Thyroid gland (tissue), 4 donors: Measurements from ENCODE around the gene AGPAT4. TPM values are rescaled to one million over a fixed set of nuclear protein-coding genes. Genes with fewer than 3 reads are reported as not detected.
"Not testable (repeated sequence)": the region's sequence is repeated elsewhere in the genome, so short reads cannot be mapped to it uniquely, and the experiment has no call there.

Experiments
- DNase-seq, 2 donors: peaks; one replicate each; pipeline ENCODE4 v3.0.0-alpha.2; 2019
- H3K27ac ChIP-seq, 3 donors: fragments of 200-600 bp; sonication (generic); 1 replicate in 2 of 3; 2 replicates in 1 of 3; pipeline ENCODE4 v1.5.1; 2016 to 2019; ENCODE audit warnings: mild to moderate bottlenecking in 1 of 3, moderate library complexity in 1 of 3
- H3K27me3 ChIP-seq: fragments of 200-600 bp; sonication (generic); one replicate; pipeline ENCODE4 v1.5.1; 2019
- H3K36me3 ChIP-seq, 2 donors: fragments of 200-600 bp; sonication (generic); one replicate each; pipeline ENCODE4 v1.5.1; 2016 to 2019
- H3K4me1 ChIP-seq, 2 donors: fragments of 200-600 bp; sonication (generic); one replicate each; pipeline ENCODE4 v1.5.1; 2017 to 2019
- H3K4me3 ChIP-seq, 3 donors: fragments of 200-600 bp; sonication (generic); replicated peaks in 1 of 3; 1 replicate in 2 of 3; 2 replicates in 1 of 3; pipeline ENCODE4 v1.5.1; 2016; ENCODE audit warnings: mild to moderate bottlenecking in 1 of 3
- H3K9me3 ChIP-seq: fragments of 200-600 bp; sonication (generic); one replicate; pipeline ENCODE4 v1.5.1; 2017
- CTCF ChIP-seq, 6 experiments: fragments of 200-600 bp in 3 of 6; fragments of 450-650 bp in 3 of 6; sonication (generic) in 3 of 6; IDR thresholded peaks; one replicate each; pipeline ENCODE4 v1.5.1; 2016 to 2019; ENCODE audit warnings: antibody characterized with exemption in 6 of 6, mild to moderate bottlenecking in 2 of 6, inconsistent platforms in 1 of 6, moderate library complexity in 1 of 6
- POLR2A ChIP-seq, 2 donors: fragments of 450-650 bp; IDR thresholded peaks; one replicate each; pipeline ENCODE4 v1.6.1; 2017; ENCODE audit warnings: antibody characterized with exemption in 2 of 2, mild to moderate bottlenecking in 2 of 2, moderate library complexity in 1 of 2
- WGBS, 2 donors: methylation state at CpG; one replicate each; pipeline ENCODE4 v1.1.5; 2017; 5-methylcytosine and 5-hydroxymethylcytosine counted together
- intact Hi-C: fragments of 100-400 bp; cut with DNase I; formaldehyde crosslinking; loops from one replicate; pipeline ENCODE4 v1.15.1; 2023
- total RNA-seq, 4 donors: library from RNA; depleted of rRNA; stranded (reverse); fragments of >200 nt; gene quantifications; one replicate each; pipeline ENCODE4 v1.2.3, GENCODE V29; 2016

Gene AGPAT4
- total RNA-seq, 4 donors from 2014 or later = 6.1 to 12.8 (median 6.9) TPM

GRCh38 chr6:161125591-161125990 lies 148.3 kb downstream of the AGPAT4 start:
- no peaks in the 10 kb centered on the region for H3K9me3 ChIP-seq
- H3K4me3 ChIP-seq = no peak overlapping the region
- no peaks in the 10 kb centered on the region for H3K4me1 ChIP-seq
- DNase-seq = no peak
- H3K27ac ChIP-seq = no peak overlapping the region
- 93 to 98% methylated on average over 2 of the region's 2 CpGs for WGBS, 2 donors
- TF ChIP-seq POLR2A (IDR thresholded peaks at IDR 0.05) (no peak), CTCF (IDR thresholded peaks at IDR 0.05) (no peak)
- intact Hi-C loops = no loop called here
- no peaks in the 10 kb centered on the region for H3K36me3 ChIP-seq
- no peaks in the 10 kb centered on the region for H3K27me3 ChIP-seq

GRCh38 chr6:161123319-161123718 lies 150.5 kb downstream of the AGPAT4 start:
- H3K27ac ChIP-seq, H3K4me1 ChIP-seq, DNase-seq, H3K36me3 ChIP-seq, H3K9me3 ChIP-seq, intact Hi-C loops, H3K4me3 ChIP-seq, H3K27me3 ChIP-seq: not testable (repeated sequence)

GRCh38 chr6:161117942-161118341 lies 155.9 kb downstream of the AGPAT4 start:
- Histone ChIP-seq H3K9me3 (no peaks in the 10 kb centered on the region), H3K27ac (no peak overlapping the region), H3K4me3 (no peak overlapping the region), H3K27me3 (no peaks in the 10 kb centered on the region), H3K36me3 (peaks cover 3 to 10% of the 10 kb centered on the region in 2 donors), H3K4me1 (no peaks in the 10 kb centered on the region)
- intact Hi-C loops = no loop called here
- no peak for TF ChIP-seq POLR2A (IDR thresholded peaks at IDR 0.05)
- no peak for TF ChIP-seq CTCF (IDR thresholded peaks at IDR 0.05)
- 97% methylated on average over 2 of the region's 2 CpGs for WGBS, 2 donors
- no peak for DNase-seq

DNA sequence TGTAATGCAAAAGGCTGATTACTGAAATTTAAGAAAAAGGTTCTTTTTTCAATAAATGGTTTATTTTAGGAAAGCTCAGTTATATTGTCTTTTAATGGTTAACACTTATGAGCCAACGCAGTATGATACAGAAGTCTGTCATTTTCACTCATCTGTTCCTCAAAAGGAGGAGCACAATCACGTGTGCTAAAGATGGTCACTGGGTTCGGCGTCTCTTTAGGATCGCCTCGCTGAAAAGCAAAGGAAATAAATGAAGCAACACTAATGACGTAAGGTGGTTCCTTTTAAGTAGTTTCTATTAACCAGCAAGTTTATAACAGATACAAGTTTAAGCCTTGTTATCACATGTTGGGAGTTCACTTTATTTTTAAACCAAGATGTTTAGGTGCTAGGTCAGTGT lies 156.6 kb downstream of the AGPAT4 start:
- intact Hi-C loops = no loop called here
- Histone ChIP-seq H3K4me3 (no peak overlapping the region), H3K27me3 (no peaks in the 10 kb centered on the region), H3K27ac (no peak overlapping the region), H3K9me3 (no peaks in the 10 kb centered on the region), H3K4me1 (no peaks in the 10 kb centered on the region), H3K36me3 (peaks cover 8 to 16% of the 10 kb centered on the region in 2 donors)
- WGBS, 2 donors = 87 to 90% methylated on average over 7 of the region's 7 CpGs
- TF ChIP-seq POLR2A (IDR thresholded peaks at IDR 0.05) = no peak
- no peak for TF ChIP-seq CTCF (IDR thresholded peaks at IDR 0.05)
- DNase-seq = no peak

GRCh38 chr6:161116554-161116953 lies 157.3 kb downstream of the AGPAT4 start:
- no peaks in the 10 kb centered on the region for H3K27me3 ChIP-seq
- 92 to 99% methylated on average over 4 of the region's 4 CpGs for WGBS, 2 donors
- H3K27ac ChIP-seq = no peak overlapping the region
- H3K9me3 ChIP-seq = no peaks in the 10 kb centered on the region
- no peaks in the 10 kb centered on the region for H3K4me1 ChIP-seq
- intact Hi-C loops = no loop called here
- H3K36me3 ChIP-seq = peaks cover 15 to 22% of the 10 kb centered on the region in 2 donors
- no peak for TF ChIP-seq CTCF (IDR thresholded peaks at IDR 0.05)
- H3K4me3 ChIP-seq = no peak overlapping the region
- DNase-seq = no peak

DNA sequence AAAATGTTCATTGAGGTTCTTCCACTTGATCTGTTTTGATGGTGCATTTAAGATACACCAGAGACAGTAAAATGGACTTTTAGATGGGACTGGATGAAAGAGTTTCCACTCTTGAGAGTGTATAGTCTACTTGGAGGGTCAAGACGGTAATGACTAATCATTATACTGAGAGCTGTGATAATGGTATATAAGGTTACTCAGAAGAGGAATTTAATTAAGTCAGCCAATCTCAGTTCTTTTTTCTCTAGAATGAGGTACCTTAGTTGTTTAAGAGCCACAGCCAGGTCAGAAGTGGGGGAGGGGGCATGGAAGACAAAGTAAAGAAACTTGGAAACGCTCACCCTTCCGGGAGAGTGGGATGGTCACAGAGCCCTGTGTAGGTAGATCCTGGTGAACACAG lies 158.4 kb downstream of the AGPAT4 start:
- H3K36me3 ChIP-seq = peaks cover 23 to 28% of the 10 kb centered on the region in 2 donors
- intact Hi-C loops = no loop called here

More for the DNA sequence above, 158.4 kb downstream of the AGPAT4 start:
- no peaks in the 10 kb centered on the region for H3K27me3 ChIP-seq
- WGBS, 2 donors = 90 to 91% methylated on average over 3 of the region's 3 CpGs
- H3K27ac ChIP-seq = no peak overlapping the region
- no peaks in the 10 kb centered on the region for H3K9me3 ChIP-seq
- H3K4me3 ChIP-seq = no peak overlapping the region
- no peak for TF ChIP-seq POLR2A (IDR thresholded peaks at IDR 0.05)
- no peak for TF ChIP-seq CTCF (IDR thresholded peaks at IDR 0.05)
- no peak for DNase-seq
- no peaks in the 10 kb centered on the region for H3K4me1 ChIP-seq
